Nephron (organoid): Measurements from ENCODE around the gene CCDC154.

Experiments used
- H3K27ac Mint-ChIP-seq, 3 experiments: 2 replicates each; pipeline ENCODE4 v1.8.0; 2020; ENCODE audit warnings: mixed read lengths in 3 of 3, mild to moderate bottlenecking in 2 of 3, moderate library complexity in 1 of 3
- H3K27me3 Mint-ChIP-seq: 2 replicates; pipeline ENCODE4 v1.8.0; 2021; ENCODE audit warnings: low read depth, mild to moderate bottlenecking, moderate library complexity, mixed read lengths
- H3K36me3 Mint-ChIP-seq: 2 replicates; pipeline ENCODE4 v1.8.0; 2020; ENCODE audit warnings: low read depth, mixed read lengths
- H3K4me1 Mint-ChIP-seq: 2 replicates; pipeline ENCODE4 v1.8.0; 2020; ENCODE audit warnings: mixed read lengths
- H3K4me3 Mint-ChIP-seq, 3 experiments: 2 replicates each; pipeline ENCODE4 v1.8.0; 2020; ENCODE audit warnings: mild to moderate bottlenecking in 3 of 3, mixed read lengths in 3 of 3, moderate library complexity in 2 of 3
- H3K9me3 Mint-ChIP-seq: 2 replicates; pipeline ENCODE4 v1.8.0; 2020; ENCODE audit warnings: mixed read lengths
- TF ChIP-seq, protein P1 (sequence below), 3 experiments: fragments of 200-600 bp; sonication (generic); IDR thresholded peaks; one replicate each; pipeline ENCODE4 v1.5.0; 2021; ENCODE audit warnings: antibody characterized with exemption in 3 of 3; ENCODE audit not compliant: unreplicated experiment in 3 of 3

The CCDC154 gene

DNA sequence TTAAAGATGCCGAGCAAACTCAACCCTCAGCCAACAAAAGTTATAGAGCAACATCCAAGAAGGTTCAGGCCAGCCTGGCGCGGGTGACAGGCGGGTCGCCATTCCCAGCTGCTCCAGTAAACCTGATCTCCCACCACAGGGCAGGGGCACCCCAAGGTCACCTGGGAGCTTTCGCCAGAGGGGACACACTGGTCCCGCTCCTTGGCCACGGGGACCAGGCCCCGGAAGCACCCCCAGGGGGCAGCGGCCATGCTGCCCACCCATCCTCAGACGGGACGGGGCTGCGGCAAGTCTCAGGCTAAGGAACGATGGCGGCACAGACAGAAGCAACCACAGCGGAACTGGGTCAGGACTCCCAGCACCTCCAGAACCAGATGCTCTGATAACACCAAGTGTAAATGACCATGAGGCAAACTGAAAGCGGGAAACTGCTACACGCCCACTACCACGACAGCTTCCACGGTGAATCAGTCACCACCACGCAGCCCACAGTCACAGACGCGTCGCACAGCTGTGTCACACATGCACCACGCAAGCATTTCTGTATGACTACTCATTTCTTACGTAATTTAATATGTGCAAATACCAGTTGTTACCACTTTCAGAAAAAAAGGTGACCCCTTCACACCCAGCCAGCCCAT lies 14.1 kb upstream of the CCDC154 start:
- TF ChIP-seq, protein P1, sequence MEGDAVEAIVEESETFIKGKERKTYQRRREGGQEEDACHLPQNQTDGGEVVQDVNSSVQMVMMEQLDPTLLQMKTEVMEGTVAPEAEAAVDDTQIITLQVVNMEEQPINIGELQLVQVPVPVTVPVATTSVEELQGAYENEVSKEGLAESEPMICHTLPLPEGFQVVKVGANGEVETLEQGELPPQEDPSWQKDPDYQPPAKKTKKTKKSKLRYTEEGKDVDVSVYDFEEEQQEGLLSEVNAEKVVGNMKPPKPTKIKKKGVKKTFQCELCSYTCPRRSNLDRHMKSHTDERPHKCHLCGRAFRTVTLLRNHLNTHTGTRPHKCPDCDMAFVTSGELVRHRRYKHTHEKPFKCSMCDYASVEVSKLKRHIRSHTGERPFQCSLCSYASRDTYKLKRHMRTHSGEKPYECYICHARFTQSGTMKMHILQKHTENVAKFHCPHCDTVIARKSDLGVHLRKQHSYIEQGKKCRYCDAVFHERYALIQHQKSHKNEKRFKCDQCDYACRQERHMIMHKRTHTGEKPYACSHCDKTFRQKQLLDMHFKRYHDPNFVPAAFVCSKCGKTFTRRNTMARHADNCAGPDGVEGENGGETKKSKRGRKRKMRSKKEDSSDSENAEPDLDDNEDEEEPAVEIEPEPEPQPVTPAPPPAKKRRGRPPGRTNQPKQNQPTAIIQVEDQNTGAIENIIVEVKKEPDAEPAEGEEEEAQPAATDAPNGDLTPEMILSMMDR (IDR thresholded peaks at IDR 0.05; ENCODE audit: unreplicated experiment in 3 of 3): no peak
- Mint-ChIP-seq H3K9me3 (no peaks in the 10 kb centered on the region), H3K4me3 (no peak overlapping the region), H3K27me3 (no peaks in the 10 kb centered on the region), H3K36me3 (peaks cover 7% of the 10 kb centered on the region), H3K27ac (peak overlapping the region in 1 of 3 experiments; percentile 19), H3K4me1 (peaks cover 4% of the 10 kb centered on the region)

DNA sequence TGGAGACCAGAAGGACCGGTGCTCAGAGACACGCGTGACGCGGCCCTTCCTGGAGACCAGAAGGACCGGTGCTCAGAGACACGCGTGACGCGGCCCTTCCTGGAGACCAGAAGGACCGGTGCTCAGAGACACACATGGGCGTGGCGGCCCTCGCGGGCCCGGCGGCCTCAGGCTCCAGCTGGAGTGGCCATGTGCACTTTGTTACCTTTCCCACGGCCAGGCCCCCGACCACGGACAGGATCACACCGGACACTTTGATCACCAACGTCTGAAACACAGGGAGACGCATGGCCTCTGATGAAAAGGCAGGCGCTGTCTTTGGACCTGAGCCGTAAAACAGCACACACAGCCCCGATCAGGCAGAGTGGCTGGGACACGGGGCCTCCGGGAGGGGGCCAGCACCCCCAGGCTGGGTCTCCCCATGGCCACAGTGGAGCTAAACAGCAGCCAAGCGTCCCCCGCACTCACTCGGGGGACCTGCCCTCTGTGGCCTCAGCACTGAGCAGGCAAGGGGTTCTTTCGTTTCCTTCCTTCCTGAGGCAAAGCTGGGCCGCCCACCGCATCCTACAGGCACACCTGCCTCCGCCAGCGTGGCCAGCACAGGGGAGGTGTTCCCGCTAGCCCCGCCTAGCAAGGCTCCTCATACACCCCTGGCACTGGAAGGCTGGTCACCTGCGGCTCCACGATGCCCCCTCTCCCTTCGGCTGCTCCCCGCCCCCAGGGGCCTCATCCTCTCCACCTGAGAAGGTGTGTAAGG lies 13.3 kb upstream of the CCDC154 start:
- H3K27me3 Mint-ChIP-seq: no peaks in the 10 kb centered on the region
- TF ChIP-seq, protein P1 (IDR thresholded peaks at IDR 0.05; ENCODE audit: unreplicated experiment in 3 of 3): no peak
- H3K4me1 Mint-ChIP-seq: peaks cover 4% of the 10 kb centered on the region
- no peak overlapping the region for H3K27ac Mint-ChIP-seq
- no peaks in the 10 kb centered on the region for H3K9me3 Mint-ChIP-seq
- H3K36me3 Mint-ChIP-seq: peaks cover 4% of the 10 kb centered on the region
- H3K4me3 Mint-ChIP-seq: no peak overlapping the region

DNA sequence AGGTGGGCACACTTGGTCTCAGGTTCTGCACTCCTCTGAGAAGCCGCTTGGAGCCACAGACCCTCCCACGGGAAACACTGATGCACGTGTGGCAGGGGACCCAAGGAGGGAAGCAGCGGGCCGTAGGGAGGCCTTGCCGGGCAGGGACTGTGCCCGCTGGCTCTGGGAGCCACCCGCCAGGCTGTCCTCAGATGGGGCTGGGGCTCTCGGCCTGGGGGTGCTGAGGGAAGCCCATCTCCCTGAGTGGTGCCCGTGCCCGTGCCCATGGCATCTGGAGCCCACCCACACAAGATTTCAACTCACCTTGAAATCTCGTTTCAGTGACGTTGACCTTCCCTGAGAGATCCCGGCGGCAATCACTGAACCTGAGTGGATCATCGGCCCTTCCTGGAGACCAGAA lies 12.6 kb upstream of the CCDC154 start:
- TF ChIP-seq, protein P1 (IDR thresholded peaks at IDR 0.05; ENCODE audit: unreplicated experiment in 3 of 3): no peak
- Mint-ChIP-seq H3K27ac (no peak overlapping the region), H3K27me3 (no peaks in the 10 kb centered on the region), H3K4me1 (peaks cover 4% of the 10 kb centered on the region), H3K9me3 (no peaks in the 10 kb centered on the region), H3K4me3 (no peak overlapping the region), H3K36me3 (peaks cover 7% of the 10 kb centered on the region)

DNA sequence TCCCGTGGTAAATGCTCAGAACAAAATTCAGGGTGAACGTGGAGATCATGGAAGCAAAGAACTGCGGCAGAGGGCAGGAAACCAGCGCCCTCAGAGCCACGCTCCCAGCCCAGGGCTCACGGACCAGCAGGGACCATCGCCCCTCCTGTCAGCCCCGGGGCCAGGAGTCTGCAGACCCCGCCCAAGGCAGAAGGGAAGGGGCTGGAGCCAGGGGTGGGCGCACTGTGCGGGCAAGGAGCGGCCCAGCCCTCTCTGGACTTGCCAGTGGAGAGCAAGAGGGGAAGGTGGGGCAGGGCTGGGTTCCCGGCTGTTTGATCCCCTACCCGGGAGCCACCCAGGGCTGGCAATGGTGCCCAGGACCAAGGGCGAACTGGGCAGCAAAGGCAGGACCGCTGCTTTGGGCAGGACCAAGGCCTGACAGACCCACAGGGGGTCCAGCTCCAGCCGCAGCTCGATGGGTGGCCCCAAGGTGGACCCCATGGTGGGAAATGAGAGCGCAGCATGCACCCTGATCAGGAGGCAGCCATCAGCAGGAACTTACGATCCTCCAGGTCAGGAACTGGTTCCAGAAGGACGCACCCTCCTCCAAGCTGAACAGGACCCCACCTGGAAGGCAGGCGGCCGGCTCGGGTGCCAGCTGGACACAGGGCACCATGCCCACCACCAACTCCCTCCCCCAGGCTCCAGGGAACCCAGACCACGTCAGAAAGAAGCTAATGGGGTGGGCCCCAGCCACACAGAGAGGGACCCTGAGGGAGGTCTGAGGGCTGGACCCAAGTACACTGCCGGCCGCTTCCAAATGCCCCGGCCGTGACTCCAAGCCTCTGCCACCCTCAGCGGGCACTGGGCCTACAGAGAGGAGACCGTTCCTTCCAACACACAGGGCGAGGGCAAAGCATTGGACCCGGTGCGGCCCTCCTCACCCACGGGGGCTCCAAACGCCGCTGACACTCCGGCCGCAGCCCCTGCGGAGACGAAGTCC lies 11.1 kb upstream of the CCDC154 start:
- H3K4me3 Mint-ChIP-seq: no peak overlapping the region
- no peak overlapping the region for H3K27ac Mint-ChIP-seq
- H3K4me1 Mint-ChIP-seq: peaks cover 4% of the 10 kb centered on the region
- no peaks in the 10 kb centered on the region for H3K9me3 Mint-ChIP-seq
- TF ChIP-seq, protein P1 (IDR thresholded peaks at IDR 0.05; ENCODE audit: unreplicated experiment in 3 of 3): no peak
- H3K27me3 Mint-ChIP-seq: no peaks in the 10 kb centered on the region
- peaks cover 12% of the 10 kb centered on the region for H3K36me3 Mint-ChIP-seq

DNA sequence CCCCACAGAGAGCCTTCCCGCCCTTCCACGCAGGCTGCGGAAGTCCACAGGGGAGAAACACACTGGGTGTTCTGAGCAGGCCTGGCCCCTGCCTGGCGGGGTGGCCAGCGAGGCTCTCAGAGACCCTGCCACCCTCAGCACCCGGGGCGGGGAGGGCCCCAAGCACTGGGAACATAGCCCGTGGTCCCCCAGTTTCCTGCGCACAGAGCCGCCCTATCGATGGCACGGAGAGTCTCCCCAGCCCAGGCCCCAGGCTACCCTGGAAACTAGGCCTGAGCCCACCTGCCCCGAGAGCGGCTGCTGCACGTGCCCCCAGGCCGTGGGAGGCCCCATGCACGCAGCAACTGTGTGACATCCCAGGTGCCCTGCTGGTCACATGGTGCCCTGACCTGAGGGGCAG lies 10.2 kb upstream of the CCDC154 start:
- Mint-ChIP-seq H3K4me3 (no peak overlapping the region), H3K27me3 (no peaks in the 10 kb centered on the region), H3K9me3 (no peaks in the 10 kb centered on the region), H3K4me1 (peaks cover 4% of the 10 kb centered on the region), H3K27ac (no peak overlapping the region), H3K36me3 (peaks cover 12% of the 10 kb centered on the region)
- TF ChIP-seq, protein P1 (IDR thresholded peaks at IDR 0.05; ENCODE audit: unreplicated experiment in 3 of 3): no peak
